Keratinocyte (primary cell): ENCODE measurements around the gene UPK3A.

ENCODE experiments used
- CTCF ChIP-seq, 3 experiments: IDR thresholded peaks in 1 of 3; conservative IDR thresholded peaks in 1 of 3; optimal IDR thresholded peaks in 1 of 3; 2 replicates in 2 of 3; 3 replicates in 1 of 3; pipeline versions ENCODE3 to v1.5.1; 2011; ENCODE audit warnings: low read length in 3 of 3, mild to moderate bottlenecking in 3 of 3, moderate library complexity in 2 of 3, control low read depth in 1 of 3, inconsistent platforms in 1 of 3; ENCODE audit not compliant: insufficient read depth in 2 of 3; ENCODE audit errors: extremely low read depth in 1 of 3
- EZH2 ChIP-seq: IDR thresholded peaks from one replicate; pipeline ENCODE4 v1.6.1; 2012; ENCODE audit warnings: inconsistent platforms, mild to moderate bottlenecking, low read length, moderate library complexity

DNA sequence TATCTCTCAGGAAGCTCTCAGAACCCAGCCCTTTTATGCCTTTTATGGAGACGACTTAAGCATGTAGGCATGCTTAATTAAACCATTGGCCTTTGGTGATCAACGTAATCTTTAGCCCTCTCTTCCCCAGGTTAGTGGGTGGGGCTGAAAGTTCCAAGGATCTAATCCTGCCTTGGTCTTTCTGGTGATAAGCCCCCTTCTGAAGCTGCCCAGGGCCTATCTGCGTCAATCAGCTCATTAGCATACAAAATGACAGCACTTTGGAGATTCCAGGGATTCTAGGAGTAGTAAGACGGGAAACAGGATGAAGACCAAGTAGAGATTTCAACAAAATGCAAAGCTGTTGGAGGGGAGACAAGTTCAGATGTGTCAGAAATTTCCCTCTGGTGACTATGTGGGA is 28.1 kb downstream of the UPK3A start:
- TF ChIP-seq CTCF (optimal IDR thresholded peaks at IDR 0.05 in 1 of 3, IDR thresholded peaks at IDR 0.05 in 1 of 3, conservative IDR thresholded peaks at IDR 0.05 in 1 of 3; ENCODE audit: extremely low read depth in 1 of 3, insufficient read depth in 2 of 3, low read length in 3 of 3) (no peak), EZH2 (no peak)
